HFFc6 (cell line): ENCODE data around the gene ANKRD11. TPM values are rescaled to one million over a fixed set of nuclear protein-coding genes. Genes with fewer than 3 reads are reported as not detected.
"Not testable (repeated sequence)": the region's sequence is repeated elsewhere in the genome, so short reads cannot be mapped to it uniquely, and the experiment has no call there.

Source experiments
- DNase-seq: peaks from one replicate; pipeline ENCODE4 v3.0.0-alpha.2; 2018
- H3K27ac Mint-ChIP-seq: 2 replicates; pipeline ENCODE4 v1.8.0; 2020; ENCODE audit warnings: mild to moderate bottlenecking, mixed read lengths
- H3K27me3 Mint-ChIP-seq: 2 replicates; pipeline ENCODE4 v1.8.0; 2021; ENCODE audit warnings: mild to moderate bottlenecking, moderate library complexity, mixed read lengths; ENCODE audit not compliant: insufficient read depth
- H3K36me3 Mint-ChIP-seq: 2 replicates; pipeline ENCODE4 v1.8.0; 2021; ENCODE audit warnings: low read depth, mixed read lengths
- H3K4me1 Mint-ChIP-seq: 2 replicates; pipeline ENCODE4 v1.8.0; 2020; ENCODE audit warnings: low read depth, mixed read lengths
- H3K4me3 Mint-ChIP-seq: 2 replicates; pipeline ENCODE4 v1.8.0; 2020; ENCODE audit warnings: mild to moderate bottlenecking, moderate library complexity, mixed read lengths
- H3K9me3 Mint-ChIP-seq: 2 replicates; pipeline ENCODE4 v1.8.0; 2020; ENCODE audit warnings: mild to moderate bottlenecking, mixed read lengths
- CTCF ChIP-seq: fragments of 200-600 bp; sonication (generic); IDR thresholded peaks from 2 replicates; pipeline ENCODE4 v1.5.0; 2021; ENCODE audit warnings: antibody characterized with exemption, mild to moderate bottlenecking
- total RNA-seq, 6 experiments: library from RNA; stranded (reverse); fragmentation: NEBNext Ultra II Directional; extraction: Animal tissue kit (Norgen Biotek cat#: 25700); gene quantifications; 2 replicates in 1 of 6; 3 replicates in 5 of 6; pipeline ENCODE4 v1.2.3, GENCODE V29; 2021

Gene ANKRD11
- total RNA-seq, 6 experiments from 2014 or later, result 110 to 120 (median 116) TPM

GRCh38 chr16:89334988-89335802, 155.2 kb downstream of the ANKRD11 start:
- TF ChIP-seq CTCF, result peak; percentile 51; the same call in 1 of the 2 replicates
- Mint-ChIP-seq H3K4me1 (peaks cover 66% of the 10 kb centered on the region), H3K27me3 (peaks cover 10% of the 10 kb centered on the region), H3K36me3 (no peaks in the 10 kb centered on the region), H3K9me3 (no peaks in the 10 kb centered on the region), H3K27ac (peak overlapping the region; percentile 83), H3K4me3 (peak overlapping the region; percentile 22; the same call in 1 of the 2 replicates)
- DNase-seq, result no peak

- Mint-ChIP-seq H3K27me3 (peaks cover 7% of the 10 kb centered on the region), H3K27ac (peak overlapping the region; percentile 83), H3K9me3 (no peaks in the 10 kb centered on the region), H3K36me3 (no peaks in the 10 kb centered on the region), H3K4me3 (peak overlapping the region; percentile 70; the same call in 1 of the 2 replicates), H3K4me1 (peaks cover 68% of the 10 kb centered on the region)
- no peak for TF ChIP-seq CTCF
- no peak for DNase-seq
Measured at GRCh38 chr16:89334461-89334860, 155.9 kb downstream of the ANKRD11 start.

- Mint-ChIP-seq H3K27ac (peak overlapping the region; percentile 83), H3K27me3 (peaks cover 7% of the 10 kb centered on the region), H3K4me1 (peaks cover 69% of the 10 kb centered on the region), H3K9me3 (no peaks in the 10 kb centered on the region), H3K36me3 (no peaks in the 10 kb centered on the region), H3K4me3 (peak overlapping the region; percentile 70; the same call in 1 of the 2 replicates)
- DNase-seq, result no peak
- TF ChIP-seq CTCF, result no peak
Measured at GRCh38 chr16:89334050-89334449, 156.3 kb downstream of the ANKRD11 start.

- DNase-seq, result peak; percentile 83
- not testable (repeated sequence) for H3K9me3 Mint-ChIP-seq, H3K27me3 Mint-ChIP-seq, H3K36me3 Mint-ChIP-seq
- peaks cover 66% of the 10 kb centered on the region for H3K4me1 Mint-ChIP-seq
- peak; percentile 80 for TF ChIP-seq CTCF
- peak overlapping the region; percentile 70 for H3K4me3 Mint-ChIP-seq
- H3K27ac Mint-ChIP-seq, result peak overlapping the region; percentile 83
Measured at GRCh38 chr16:89333401-89334001, 156.9 kb downstream of the ANKRD11 start.

- TF ChIP-seq CTCF, result no peak; the same call in 1 of the 2 replicates
- Mint-ChIP-seq H3K4me3 (no peak overlapping the region), H3K36me3 (peaks cover 5% of the 10 kb centered on the region; the same call in 1 of the 2 replicates), H3K27me3 (peaks cover 7% of the 10 kb centered on the region), H3K27ac (peak overlapping the region; percentile 72), H3K9me3 (no peaks in the 10 kb centered on the region), H3K4me1 (peaks cover 70% of the 10 kb centered on the region)
- DNase-seq, result no peak
Measured at GRCh38 chr16:89332902-89333245, 157.5 kb downstream of the ANKRD11 start.
